Measurements from ENCODE around the gene FAM83D. TPM values are rescaled to one million over a fixed set of nuclear protein-coding genes. Genes with fewer than 3 reads are reported as not detected.
A peak's percentile ranks its signal among the peaks of the same experiment; 100 is the strongest.

FAM83D gene
- total RNA-seq, 1 donor from 2014 or later, result 56.7 TPM

GRCh38 chr20:38979434-38979833 lies 53.2 kb downstream of the FAM83D start:
- no peak for TF ChIP-seq CTCF (conservative IDR thresholded peaks at IDR 0.05; ENCODE audit: low read depth, low read length)
- DNase-seq (ENCODE audit: low read depth), result no peak
- H3K4me3 ChIP-seq (ENCODE audit: low read depth, low read length), result no peak overlapping the region

- H3K4me3 ChIP-seq (ENCODE audit: low read depth, low read length), result no peak overlapping the region
- DNase-seq (ENCODE audit: low read depth), result no peak
- no peak for TF ChIP-seq CTCF (conservative IDR thresholded peaks at IDR 0.05; ENCODE audit: low read depth, low read length)
These were observed 53.6 kb downstream of the FAM83D start for GRCh38 chr20:38979842-38980241.

GRCh38 chr20:38982291-38982690 lies 56.1 kb downstream of the FAM83D start:
- no peak for DNase-seq (ENCODE audit: low read depth)
- no peak for TF ChIP-seq CTCF (conservative IDR thresholded peaks at IDR 0.05; ENCODE audit: low read depth, low read length)
- no peak overlapping the region for H3K4me3 ChIP-seq (ENCODE audit: low read depth, low read length)

- no peak for DNase-seq (ENCODE audit: low read depth)
- H3K4me3 ChIP-seq (ENCODE audit: low read depth, low read length), result no peak overlapping the region
- no peak for TF ChIP-seq CTCF (conservative IDR thresholded peaks at IDR 0.05; ENCODE audit: low read depth, low read length)
These were observed 58.8 kb downstream of the FAM83D start for GRCh38 chr20:38985060-38985459.

- no peak overlapping the region for H3K4me3 ChIP-seq (ENCODE audit: low read depth, low read length)
- DNase-seq (ENCODE audit: low read depth), result peak; percentile 54
- no peak for TF ChIP-seq CTCF (conservative IDR thresholded peaks at IDR 0.05; ENCODE audit: low read depth, low read length)
These were observed 59.5 kb downstream of the FAM83D start for GRCh38 chr20:38985603-38986170.

GRCh38 chr20:38986663-38987062 lies 60.4 kb downstream of the FAM83D start:
- TF ChIP-seq CTCF (conservative IDR thresholded peaks at IDR 0.05; ENCODE audit: low read depth, low read length), result no peak
- H3K4me3 ChIP-seq (ENCODE audit: low read depth, low read length), result no peak overlapping the region
- no peak for DNase-seq (ENCODE audit: low read depth)

GRCh38 chr20:38987777-38988176 lies 61.6 kb downstream of the FAM83D start:
- no peak overlapping the region for H3K4me3 ChIP-seq (ENCODE audit: low read depth, low read length)
- DNase-seq (ENCODE audit: low read depth), result no peak
- TF ChIP-seq CTCF (conservative IDR thresholded peaks at IDR 0.05; ENCODE audit: low read depth, low read length), result no peak

Data from epithelial cell of proximal tubule (primary cell).